LNCaP clone FGC (cell line): ENCODE data around the gene R3HCC1L.

Experiments
- DNase-seq: peaks from one replicate; pipeline ENCODE4 v3.0.0-alpha.2; 2011; ENCODE audit warnings: low read depth
- H3K4me3 ChIP-seq: 2 replicates; pipeline ENCODE4 v1.5.1; 2011; ENCODE audit warnings: mild to moderate bottlenecking, low read depth, low read length, control low read depth
- CTCF ChIP-seq: IDR thresholded peaks from 2 replicates; pipeline ENCODE4 v1.5.1; 2012; ENCODE audit warnings: mild to moderate bottlenecking; ENCODE audit not compliant: control insufficient read depth, insufficient read depth; ENCODE audit errors: extremely low read depth

Gene R3HCC1L

GRCh38 chr10:98106531-98106930, 27.9 kb upstream of the R3HCC1L start:
- H3K4me3 ChIP-seq: no peak overlapping the region
- no peak for TF ChIP-seq CTCF
- no peak for DNase-seq

- H3K4me3 ChIP-seq: no peak overlapping the region
- no peak for DNase-seq
- no peak for TF ChIP-seq CTCF
Measured at GRCh38 chr10:98107644-98108430, 26.6 kb upstream of the R3HCC1L start.

GRCh38 chr10:98110356-98110755, 24.1 kb upstream of the R3HCC1L start:
- DNase-seq: no peak
- H3K4me3 ChIP-seq: no peak overlapping the region
- TF ChIP-seq CTCF: no peak

GRCh38 chr10:98115031-98115787, 19.2 kb upstream of the R3HCC1L start:
- DNase-seq: no peak
- TF ChIP-seq CTCF: no peak
- no peak overlapping the region for H3K4me3 ChIP-seq

- no peak overlapping the region for H3K4me3 ChIP-seq
- TF ChIP-seq CTCF: no peak
- DNase-seq: no peak
Measured at GRCh38 chr10:98119891-98120290, 14.6 kb upstream of the R3HCC1L start.

- TF ChIP-seq CTCF: no peak
- no peak for DNase-seq
- no peak overlapping the region for H3K4me3 ChIP-seq
Measured at GRCh38 chr10:98125940-98126631, 8.4 kb upstream of the R3HCC1L start.
